Measurements from ENCODE around the gene TMEM145.

Gene TMEM145

GRCh38 chr19:42361545-42361910 lies 48.4 kb downstream of the TMEM145 start:
- DNase-seq (ENCODE audit: low read depth): no peak

GRCh38 chr19:42362342-42362741 lies 49.2 kb downstream of the TMEM145 start:
- DNase-seq (ENCODE audit: low read depth): no peak

- no peak for DNase-seq (ENCODE audit: low read depth)
Measured at GRCh38 chr19:42362891-42363440, 49.9 kb downstream of the TMEM145 start.

- no peak for DNase-seq (ENCODE audit: low read depth)
Measured at GRCh38 chr19:42363614-42364346, 50.7 kb downstream of the TMEM145 start.

GRCh38 chr19:42366673-42367072 lies 53.6 kb downstream of the TMEM145 start:
- DNase-seq (ENCODE audit: low read depth): no peak

GRCh38 chr19:42367929-42368328 lies 54.8 kb downstream of the TMEM145 start:
- no peak for DNase-seq (ENCODE audit: low read depth)

GRCh38 chr19:42368360-42368759 lies 55.3 kb downstream of the TMEM145 start:
- DNase-seq (ENCODE audit: low read depth): no peak

- no peak for DNase-seq (ENCODE audit: low read depth)
Measured at GRCh38 chr19:42368765-42369164, 55.7 kb downstream of the TMEM145 start.

GRCh38 chr19:42369433-42370067 lies 56.4 kb downstream of the TMEM145 start:
- no peak for DNase-seq (ENCODE audit: low read depth)

- DNase-seq (ENCODE audit: low read depth): no peak
Measured at GRCh38 chr19:42370068-42370520, 57.0 kb downstream of the TMEM145 start.

- DNase-seq (ENCODE audit: low read depth): no peak
Measured at GRCh38 chr19:42370626-42371175, 57.6 kb downstream of the TMEM145 start.

Measured in iris pigment epithelial cell (primary cell).